Gastroesophageal sphincter (tissue), 4 donors: ENCODE results near the gene EXOSC3. TPM values are rescaled to one million over a fixed set of nuclear protein-coding genes. Genes with fewer than 3 reads are reported as not detected.

Experiments
- ATAC-seq: fragments of 150-250 bp; one replicate; pipeline ENCODE4 v1.9.1; 2016; ENCODE audit warnings: mild to moderate bottlenecking, moderate library complexity
- H3K27ac ChIP-seq, 4 donors: fragments of 200-600 bp; sonication (generic) in 3 of 4; 1 replicate in 3 of 4; 2 replicates in 1 of 4; pipeline ENCODE4 v1.5.1; 2016 to 2019
- H3K27me3 ChIP-seq: fragments of 200-600 bp; sonication (generic); one replicate; pipeline ENCODE4 v1.5.1; 2019
- H3K36me3 ChIP-seq, 2 donors: fragments of 200-600 bp; sonication (generic); one replicate each; pipeline ENCODE4 v1.5.1; 2019; ENCODE audit warnings: control low read depth in 1 of 2
- H3K4me1 ChIP-seq, 3 donors: fragments of 200-600 bp; sonication (generic); 1 replicate in 2 of 3; 2 replicates in 1 of 3; pipeline ENCODE4 v1.5.1; 2016 to 2019; ENCODE audit warnings: control low read depth in 2 of 3
- H3K4me3 ChIP-seq, 2 donors: fragments of 200-600 bp; sonication (generic); one replicate each; pipeline ENCODE4 v1.5.1; 2019; ENCODE audit warnings: mild to moderate bottlenecking in 1 of 2, moderate library complexity in 1 of 2
- H3K9me3 ChIP-seq, 3 donors: fragments of 200-600 bp; sonication (generic); one replicate each; pipeline ENCODE4 v1.5.1; 2017 to 2019; ENCODE audit warnings: control low read depth in 2 of 3
- CTCF ChIP-seq, 4 experiments: fragments of 200-600 bp in 2 of 4; fragments of 450-650 bp in 2 of 4; sonication (generic) in 1 of 4; IDR thresholded peaks; one replicate each; pipeline ENCODE4 v1.5.1; 2017 to 2019; ENCODE audit warnings: antibody characterized with exemption in 4 of 4, mild to moderate bottlenecking in 2 of 4, moderate library complexity in 2 of 4
- EP300 ChIP-seq: sonication (generic); formaldehyde crosslinking; IDR thresholded peaks from one replicate; pipeline ENCODE4 v1.6.1; 2017; ENCODE audit warnings: antibody characterized with exemption, mild to moderate bottlenecking
- POLR2A ChIP-seq, 2 donors: fragments of 450-650 bp; IDR thresholded peaks; one replicate each; pipeline ENCODE4 v1.6.1; 2017; ENCODE audit warnings: antibody characterized with exemption in 2 of 2, mild to moderate bottlenecking in 2 of 2, moderate library complexity in 1 of 2
- POLR2AphosphoS5 ChIP-seq: sonication (generic); formaldehyde crosslinking; IDR thresholded peaks from one replicate; pipeline ENCODE4 v1.6.1; 2017; ENCODE audit warnings: antibody characterized with exemption
- WGBS, 2 donors: methylation state at CpG; one replicate each; pipeline ENCODE4 v1.1.5; 2018; ENCODE audit warnings: low coverage in 1 of 2; 5-methylcytosine and 5-hydroxymethylcytosine counted together
- total RNA-seq, 4 donors: library from RNA; depleted of rRNA; stranded (reverse); fragments of >200 nt; gene quantifications; one replicate each; pipeline ENCODE4 v1.1.0, GENCODE V29; 2016

Gene EXOSC3
- total RNA-seq, 4 donors from 2014 or later: 31.0 to 73.3 (median 49.5) TPM

GRCh38 chr9:37746448-37747270, 38.2 kb downstream of the EXOSC3 start:
- Histone ChIP-seq H3K27me3 (no peaks in the 10 kb centered on the region), H3K36me3 (no peaks in the 10 kb centered on the region), H3K4me1 (no peaks in the 10 kb centered on the region), H3K4me3 (no peak overlapping the region), H3K9me3 (no peaks in the 10 kb centered on the region), H3K27ac (no peak overlapping the region)
- ATAC-seq: no peak
- TF ChIP-seq POLR2A (IDR thresholded peaks at IDR 0.05) (no peak), CTCF (IDR thresholded peaks at IDR 0.05) (no peak), EP300 (no peak), POLR2AphosphoS5 (no peak)
- 72 to 90% methylated on average over 2 to 13 of the region's 24 CpGs for WGBS, 2 donors

- Histone ChIP-seq H3K36me3 (no peaks in the 10 kb centered on the region), H3K27ac (no peak overlapping the region), H3K4me1 (no peaks in the 10 kb centered on the region), H3K9me3 (no peaks in the 10 kb centered on the region), H3K4me3 (no peak overlapping the region), H3K27me3 (no peaks in the 10 kb centered on the region)
- no peak for ATAC-seq
- WGBS, 2 donors: no CpG with 5 or more reads among the region's 8 CpGs
- TF ChIP-seq POLR2A (IDR thresholded peaks at IDR 0.05): no peak
- TF ChIP-seq CTCF (IDR thresholded peaks at IDR 0.05): no peak
- TF ChIP-seq EP300: no peak
- TF ChIP-seq POLR2AphosphoS5: no peak
Measured at GRCh38 chr9:37745970-37746369, 38.9 kb downstream of the EXOSC3 start.

- 67 to 86% methylated on average over 5 to 10 of the region's 15 CpGs for WGBS, 2 donors
- Histone ChIP-seq H3K4me3 (no peak overlapping the region), H3K27ac (no peak overlapping the region), H3K9me3 (no peaks in the 10 kb centered on the region), H3K27me3 (no peaks in the 10 kb centered on the region), H3K4me1 (no peaks in the 10 kb centered on the region), H3K36me3 (no peaks in the 10 kb centered on the region)
- TF ChIP-seq POLR2A (IDR thresholded peaks at IDR 0.05) (no peak), CTCF (IDR thresholded peaks at IDR 0.05) (no peak), POLR2AphosphoS5 (no peak), EP300 (no peak)
- peak; percentile 16 for ATAC-seq
Measured at GRCh38 chr9:37740631-37741328, 44.1 kb downstream of the EXOSC3 start.

GRCh38 chr9:37740128-37740527, 44.7 kb downstream of the EXOSC3 start:
- H3K36me3 ChIP-seq: no peaks in the 10 kb centered on the region
- H3K27ac ChIP-seq: no peak overlapping the region
- TF ChIP-seq EP300 (no peak), CTCF (IDR thresholded peaks at IDR 0.05) (no peak), POLR2AphosphoS5 (no peak), POLR2A (IDR thresholded peaks at IDR 0.05) (no peak)
- WGBS, 2 donors: 70% methylated on average over 2 of the region's 16 CpGs; no CpG with 5 or more reads in 1 of the 2 donors
- no peaks in the 10 kb centered on the region for H3K4me1 ChIP-seq
- H3K4me3 ChIP-seq: no peak overlapping the region
- H3K9me3 ChIP-seq: no peaks in the 10 kb centered on the region
- no peaks in the 10 kb centered on the region for H3K27me3 ChIP-seq
- ATAC-seq: no peak
